ENCODE measurements around the gene DMC1. TPM values are rescaled to one million over a fixed set of nuclear protein-coding genes. Genes with fewer than 3 reads are reported as not detected.

Gene DMC1
- total RNA-seq, 6 experiments from 2014 or later = 0.55 TPM; not detected in 5

- Histone ChIP-seq H3K9me3 (no peaks in the 10 kb centered on the region), H3K27me3 (no peaks in the 10 kb centered on the region), H3K4me1 (peaks cover 0 to 23% (median 0%) of the 10 kb centered on the region in 4 donors), H3K36me3 (no peaks in the 10 kb centered on the region), H3K27ac (no peak overlapping the region), H3K4me3 (no peak overlapping the region)
- WGBS (ENCODE audit: insufficient coverage, low coverage, low lambda C conversion rate, missing lambda C conversion rate) = 79% methylated on average over 13 of the region's 13 CpGs
- DNase-seq = no peak
- ATAC-seq = no peak
- intact Hi-C loops (cut with DNase I) = no loop called here
- TF ChIP-seq CTCF (IDR thresholded peaks at IDR 0.05) = no peak
- no peak for TF ChIP-seq POLR2A (IDR thresholded peaks at IDR 0.05)
These were observed 39.2 kb upstream of the DMC1 start for GRCh38 chr22:38608992-38609750.

- H3K36me3 ChIP-seq = no peaks in the 10 kb centered on the region
- H3K4me3 ChIP-seq = no peak overlapping the region
- no peaks in the 10 kb centered on the region for H3K27me3 ChIP-seq
- DNase-seq (no peak), ATAC-seq (peak in 3 of 4 donors; percentile 38 to 64 (median 61))
- 33% methylated on average over 1 of the region's 3 CpGs for WGBS (ENCODE audit: insufficient coverage, low coverage, low lambda C conversion rate, missing lambda C conversion rate)
- no peak overlapping the region for H3K27ac ChIP-seq
- no peaks in the 10 kb centered on the region for H3K9me3 ChIP-seq
- no peak for TF ChIP-seq CTCF (IDR thresholded peaks at IDR 0.05)
- no peak for TF ChIP-seq POLR2A (IDR thresholded peaks at IDR 0.05)
- H3K4me1 ChIP-seq = peaks cover 0 to 23% (median 0%) of the 10 kb centered on the region in 4 donors
- intact Hi-C loops (cut with DNase I) = no loop called here
These were observed 37.7 kb upstream of the DMC1 start for GRCh38 chr22:38607680-38608079.

- 71% methylated on average over 1 of the region's 1 CpG for WGBS (ENCODE audit: insufficient coverage, low coverage, low lambda C conversion rate, missing lambda C conversion rate)
- TF ChIP-seq POLR2A (IDR thresholded peaks at IDR 0.05) = no peak
- no peak for TF ChIP-seq CTCF (IDR thresholded peaks at IDR 0.05)
- H3K4me1 ChIP-seq = peaks cover 0 to 7% (median 0%) of the 10 kb centered on the region in 4 donors
- no peaks in the 10 kb centered on the region for H3K9me3 ChIP-seq
- no peak overlapping the region for H3K27ac ChIP-seq
- no peaks in the 10 kb centered on the region for H3K27me3 ChIP-seq
- intact Hi-C loops (cut with DNase I) = no loop called here
- no peaks in the 10 kb centered on the region for H3K36me3 ChIP-seq
- ATAC-seq (no peak), DNase-seq (no peak)
- no peak overlapping the region for H3K4me3 ChIP-seq
These were observed 32.2 kb upstream of the DMC1 start for GRCh38 chr22:38602166-38602565.

- DNase-seq = no peak
- WGBS (ENCODE audit: insufficient coverage, low coverage, low lambda C conversion rate, missing lambda C conversion rate) = 46% methylated on average over 2 of the region's 2 CpGs
- Histone ChIP-seq H3K36me3 (no peaks in the 10 kb centered on the region), H3K4me3 (no peak overlapping the region), H3K27me3 (no peaks in the 10 kb centered on the region), H3K4me1 (no peaks in the 10 kb centered on the region), H3K9me3 (no peaks in the 10 kb centered on the region), H3K27ac (no peak overlapping the region)
- intact Hi-C loops (cut with DNase I) = no loop called here
- ATAC-seq = no peak
- no peak for TF ChIP-seq CTCF (IDR thresholded peaks at IDR 0.05)
- TF ChIP-seq POLR2A (IDR thresholded peaks at IDR 0.05) = no peak
These were observed 31.3 kb upstream of the DMC1 start for GRCh38 chr22:38601221-38601764.
